ENCODE results near the gene GALNT5.

DNA sequence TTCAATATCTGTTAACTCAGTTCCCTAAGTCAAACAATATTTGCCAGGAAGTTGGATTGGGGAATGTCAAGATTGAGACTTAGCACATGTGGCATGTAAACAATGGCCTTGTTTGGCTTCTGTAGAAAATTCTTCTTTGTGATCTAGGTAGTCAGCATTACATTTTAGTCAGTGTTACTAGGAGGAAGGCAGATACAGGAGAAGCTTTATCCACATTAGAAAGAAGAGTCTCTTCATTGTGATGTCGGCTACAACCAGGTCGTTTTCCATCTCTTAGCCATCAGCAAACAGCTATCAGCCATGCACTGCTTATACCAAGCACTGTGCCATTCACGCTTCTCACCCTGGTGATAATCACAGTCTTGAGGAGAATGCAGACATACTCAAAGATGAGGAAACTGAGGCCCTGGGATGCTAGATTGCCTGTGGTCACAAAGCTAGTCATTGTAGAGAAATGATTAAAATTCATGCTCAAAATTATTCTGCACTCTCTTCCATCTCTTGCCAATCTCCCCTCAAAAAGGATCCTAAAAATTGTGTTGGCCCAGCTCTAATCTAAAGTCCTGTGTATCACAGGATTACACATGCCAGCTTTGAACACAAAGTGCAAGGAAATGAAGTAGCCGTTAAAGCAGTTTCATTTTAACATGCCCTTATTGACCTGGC, 3.2 kb downstream of the GALNT5 start:
- TF ChIP-seq, protein P1, sequence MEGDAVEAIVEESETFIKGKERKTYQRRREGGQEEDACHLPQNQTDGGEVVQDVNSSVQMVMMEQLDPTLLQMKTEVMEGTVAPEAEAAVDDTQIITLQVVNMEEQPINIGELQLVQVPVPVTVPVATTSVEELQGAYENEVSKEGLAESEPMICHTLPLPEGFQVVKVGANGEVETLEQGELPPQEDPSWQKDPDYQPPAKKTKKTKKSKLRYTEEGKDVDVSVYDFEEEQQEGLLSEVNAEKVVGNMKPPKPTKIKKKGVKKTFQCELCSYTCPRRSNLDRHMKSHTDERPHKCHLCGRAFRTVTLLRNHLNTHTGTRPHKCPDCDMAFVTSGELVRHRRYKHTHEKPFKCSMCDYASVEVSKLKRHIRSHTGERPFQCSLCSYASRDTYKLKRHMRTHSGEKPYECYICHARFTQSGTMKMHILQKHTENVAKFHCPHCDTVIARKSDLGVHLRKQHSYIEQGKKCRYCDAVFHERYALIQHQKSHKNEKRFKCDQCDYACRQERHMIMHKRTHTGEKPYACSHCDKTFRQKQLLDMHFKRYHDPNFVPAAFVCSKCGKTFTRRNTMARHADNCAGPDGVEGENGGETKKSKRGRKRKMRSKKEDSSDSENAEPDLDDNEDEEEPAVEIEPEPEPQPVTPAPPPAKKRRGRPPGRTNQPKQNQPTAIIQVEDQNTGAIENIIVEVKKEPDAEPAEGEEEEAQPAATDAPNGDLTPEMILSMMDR (IDR thresholded peaks at IDR 0.05), result no peak
- no peak for TF ChIP-seq POLR2A (IDR thresholded peaks at IDR 0.05; ENCODE audit: low read depth)

Data from esophagus muscularis mucosa (tissue), 3 donors.